Measurements from ENCODE around the gene KAT5.
"Not testable (repeated sequence)": the region's sequence is repeated elsewhere in the genome, so short reads cannot be mapped to it uniquely, and the experiment has no call there.

KAT5 gene

GRCh38 chr11:65744026-65744698, 32.1 kb downstream of the KAT5 start:
- no peak for DNase-seq (ENCODE audit: low read depth in 2 of 2)

- DNase-seq (ENCODE audit: low read depth in 2 of 2) = no peak
Measured at GRCh38 chr11:65744699-65745042, 32.6 kb downstream of the KAT5 start.

DNA sequence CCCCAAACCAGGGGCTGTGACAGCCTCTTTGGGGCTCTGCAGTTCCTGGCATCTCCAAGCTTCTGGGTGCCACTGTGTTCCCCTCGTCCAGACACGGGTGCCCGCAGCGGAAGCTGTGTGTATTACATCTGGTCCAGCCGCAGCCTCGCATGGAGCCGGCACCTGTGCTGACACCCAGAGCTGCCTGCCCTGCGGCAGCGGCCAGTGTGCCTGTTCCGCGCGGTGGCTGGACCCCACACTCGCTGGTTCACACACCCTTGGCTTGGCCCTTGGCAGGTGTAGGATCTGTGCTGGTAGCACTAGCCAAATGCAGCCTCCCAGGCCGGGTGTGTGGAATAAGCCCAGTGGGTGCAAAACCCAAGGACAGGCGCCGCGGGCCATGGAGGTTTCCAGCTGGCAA, 33.0 kb downstream of the KAT5 start:
- DNase-seq (ENCODE audit: low read depth in 2 of 2) = no peak

- not testable (repeated sequence) for DNase-seq (ENCODE audit: low read depth in 2 of 2)
Measured at GRCh38 chr11:65762169-65762568, 50.1 kb downstream of the KAT5 start.

GRCh38 chr11:65762816-65763215, 50.8 kb downstream of the KAT5 start:
- DNase-seq (ENCODE audit: low read depth in 2 of 2) = not testable (repeated sequence)

GRCh38 chr11:65764434-65764833, 52.4 kb downstream of the KAT5 start:
- DNase-seq (ENCODE audit: low read depth in 2 of 2) = no peak

- DNase-seq (ENCODE audit: low read depth in 2 of 2) = no peak
Measured at GRCh38 chr11:65766535-65766934, 54.5 kb downstream of the KAT5 start.

GRCh38 chr11:65767406-65767805, 55.4 kb downstream of the KAT5 start:
- no peak for DNase-seq (ENCODE audit: low read depth in 2 of 2)

DNA sequence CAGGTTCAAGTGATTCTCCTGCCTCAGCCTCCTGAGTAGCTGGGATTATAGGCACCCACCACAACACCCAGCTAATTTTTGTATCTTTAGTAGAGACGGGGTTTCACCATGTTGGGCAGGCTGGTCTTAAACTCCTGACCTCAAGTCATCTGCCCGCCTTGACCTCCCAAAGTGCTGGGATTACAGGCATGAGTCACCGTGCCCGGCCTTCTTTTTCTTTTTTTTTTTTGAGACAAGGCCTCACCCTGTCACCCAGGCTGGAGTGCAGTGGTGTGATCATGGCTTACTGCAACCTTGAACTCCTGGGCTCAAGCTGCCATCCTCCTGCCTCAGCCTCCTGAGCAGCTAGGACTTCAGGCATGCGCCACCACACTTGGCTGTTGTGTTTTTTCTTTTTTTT, 55.8 kb downstream of the KAT5 start:
- DNase-seq (ENCODE audit: low read depth in 2 of 2) = not testable (repeated sequence)
